Endothelial cell of umbilical vein (primary cell): ENCODE data around the gene MID1. TPM values are rescaled to one million over a fixed set of nuclear protein-coding genes. Genes with fewer than 3 reads are reported as not detected.

Experiments
- BruUV-seq: library from RNA; stranded (reverse); fragments of 400-500 nt; replicated peaks from 2 replicates; lab custom pipeline; 2021; lab: Mats Ljungman, UMichigan
- CTCF ChIA-PET: fragments of 300-600, 350-600 bp; sonication (Branson Sonifier 250); formaldehyde crosslinking; loops from one replicate; lab custom pipeline; 2021; ENCODE audit warnings: antibody characterized with exemption, inconsistent platforms; lab: Charles Lee
- POLR2A ChIA-PET: fragments of 300-600, 350-600 bp; sonication (Branson Sonifier 250); formaldehyde crosslinking; loops from one replicate; lab custom pipeline; 2021; ENCODE audit warnings: antibody characterized with exemption, inconsistent platforms; lab: Charles Lee
- DNase-seq: peaks from one replicate; pipeline ENCODE4 v3.0.0-alpha.2; 2011; ENCODE audit warnings: low read depth, low spot score
- FAIRE-seq: peaks from 2 replicates; lab custom pipeline; 2011; peaks lifted over from hg19 to GRCh38; lab: Jason Lieb, UNC
- H2AFZ ChIP-seq: 2 replicates; pipeline ENCODE4 v1.6.0; 2012; ENCODE audit warnings: low read depth, low read length, control low read depth, inconsistent platforms
- H3K27ac ChIP-seq: 2 replicates; pipeline ENCODE4 v1.5.1; 2011; ENCODE audit warnings: low read depth, mild to moderate bottlenecking, control low read depth, low read length, moderate library complexity; ENCODE audit not compliant: insufficient read depth
- H3K27me3 ChIP-seq, 2 experiments: 2 replicates each; pipeline versions ENCODE4 v1.6.0 to v1.6.1; 2011; ENCODE audit warnings: low read length in 2 of 2, mixed read lengths in 1 of 2; ENCODE audit not compliant: control insufficient read depth in 2 of 2, insufficient read depth in 2 of 2
- H3K36me3 ChIP-seq, 2 experiments: 2 replicates in 1 of 2; 3 replicates in 1 of 2; pipeline ENCODE4 v1.5.1; 2011; ENCODE audit warnings: low read length in 2 of 2, mild to moderate bottlenecking in 1 of 2, moderate library complexity in 1 of 2; ENCODE audit not compliant: control insufficient read depth in 2 of 2, insufficient read depth in 2 of 2; ENCODE audit errors: extremely low read depth in 1 of 2
- H3K4me1 ChIP-seq: 3 replicates; pipeline ENCODE4 v1.5.1; 2011; ENCODE audit warnings: mild to moderate bottlenecking, low read length; ENCODE audit not compliant: control insufficient read depth, insufficient read depth; ENCODE audit errors: extremely low read depth
- H3K4me2 ChIP-seq: 2 replicates; pipeline ENCODE4 v1.6.1; 2011; ENCODE audit warnings: low read length, control low read depth, mixed read lengths; ENCODE audit not compliant: insufficient read depth
- H3K4me3 ChIP-seq, 3 experiments: fragments of 200-600 bp in 1 of 3; sonication (generic), shearing (Covaris generic) in 1 of 3; replicated peaks in 1 of 3; 2 replicates each; pipeline ENCODE4 v1.5.1; 2011 to 2016; ENCODE audit warnings: control low read depth in 3 of 3, low read length in 3 of 3, mild to moderate bottlenecking in 2 of 3, inconsistent platforms in 1 of 3, low read depth in 1 of 3, moderate library complexity in 1 of 3; ENCODE audit not compliant: insufficient read depth in 1 of 3
- H3K79me2 ChIP-seq: 2 replicates; pipeline ENCODE4 v1.6.0; 2012; ENCODE audit warnings: low read length, inconsistent platforms; ENCODE audit not compliant: control insufficient read depth, insufficient read depth
- H3K9ac ChIP-seq: replicated peaks from 2 replicates; pipeline ENCODE3; 2011; ENCODE audit warnings: low read length, control low read depth; ENCODE audit not compliant: insufficient read depth; ENCODE audit errors: extremely low read depth
- H3K9me1 ChIP-seq: replicated peaks from 3 replicates; pipeline ENCODE4 v1.6.0; 2011; ENCODE audit warnings: mild to moderate bottlenecking, low read length; ENCODE audit not compliant: control insufficient read depth, insufficient read depth; ENCODE audit errors: extremely low read depth
- H3K9me3 ChIP-seq: replicated peaks from 2 replicates; pipeline ENCODE4 v1.5.1; 2012; ENCODE audit warnings: low read length, inconsistent platforms; ENCODE audit not compliant: control insufficient read depth, insufficient read depth
- H4K20me1 ChIP-seq: replicated peaks from 2 replicates; pipeline ENCODE3; 2011; ENCODE audit warnings: mild to moderate bottlenecking, low read length; ENCODE audit not compliant: control insufficient read depth, insufficient read depth; ENCODE audit errors: extremely low read depth
- EZH2 ChIP-seq: IDR thresholded peaks from 2 replicates; pipeline ENCODE4 v1.6.1; 2012; ENCODE audit warnings: borderline replicate concordance, low read depth, mild to moderate bottlenecking, moderate library complexity, low read length, inconsistent platforms; ENCODE audit not compliant: severe bottlenecking
- FOS ChIP-seq: IDR thresholded peaks from 2 replicates; pipeline ENCODE4 v1.6.1; 2011; ENCODE audit warnings: mild to moderate bottlenecking, low read length, moderate library complexity, borderline replicate concordance; ENCODE audit not compliant: insufficient read depth
- GATA2 ChIP-seq: IDR thresholded peaks from 2 replicates; pipeline ENCODE4 v1.7.0; 2011; ENCODE audit warnings: low read depth, mild to moderate bottlenecking, moderate library complexity, mixed read lengths, low read length; ENCODE audit not compliant: insufficient read length, insufficient read depth
- JUN ChIP-seq: IDR thresholded peaks from 2 replicates; pipeline ENCODE4 v1.6.1; 2011; ENCODE audit warnings: borderline replicate concordance, low read depth; ENCODE audit not compliant: insufficient read length, insufficient read depth
- MYC ChIP-seq: IDR thresholded peaks from one replicate; pipeline ENCODE4 v1.6.1; 2011; ENCODE audit warnings: mild to moderate bottlenecking, low read depth, low read length
- POLR2A ChIP-seq: IDR thresholded peaks from 2 replicates; pipeline ENCODE4 v1.6.1; 2012; ENCODE audit warnings: low read depth, mild to moderate bottlenecking, control low read depth, low read length
- POLR2AphosphoS5 ChIP-seq: IDR thresholded peaks from 2 replicates; pipeline ENCODE4 v1.6.1; 2012; ENCODE audit warnings: low read depth, mild to moderate bottlenecking, control low read depth, low read length, moderate library complexity; ENCODE audit not compliant: insufficient read depth
- dilution Hi-C: fragments of 300-500 bp; cut with MboI; formaldehyde crosslinking; loops from one replicate; pipeline ENCODE4 v1.15.0; 2019; ENCODE audit warnings: low sequenced_read_pairs; ENCODE audit not compliant: extremely low pct_ligation_motif_present
- intact Hi-C: fragments of 100-400 bp; cut with micrococcal nuclease; formaldehyde crosslinking; loops from one replicate; pipeline ENCODE4 v1.10.0; 2022
- polyA plus RNA-seq, 4 experiments: library from polyadenylated mRNA; depleted of rRNA in 3 of 4; stranded (reverse) in 3 of 4; unstranded in 1 of 4; fragments of >200 nt; gene quantifications; 2 replicates each; pipeline versions ENCODE4 v1.2.1 to v1.2.3, GENCODE V29; 2011 to 2012; ENCODE audit warnings: missing spikeins in 1 of 4
- total RNA-seq: library from RNA; stranded (reverse); gene quantifications from 2 replicates; pipeline ENCODE4 v1.2.3, GENCODE V29; 2021
- TF ChIP-seq, protein P1 (sequence below), 2 donors: IDR thresholded peaks; 1 replicate in 1 of 2; 2 replicates in 1 of 2; pipeline ENCODE4 v1.5.1; 2011; ENCODE audit warnings: low read length in 2 of 2, mild to moderate bottlenecking in 2 of 2, moderate library complexity in 2 of 2, control low read depth in 1 of 2, inconsistent platforms in 1 of 2, low read depth in 1 of 2; ENCODE audit not compliant: insufficient read depth in 1 of 2; ENCODE audit errors: extremely low read depth in 1 of 2
- TF ChIP-seq, protein P2 (sequence below): IDR thresholded peaks from 2 replicates; pipeline ENCODE4 v1.6.1; 2011; ENCODE audit not compliant: insufficient read depth, insufficient read length

MID1 gene
- total and polyA plus RNA-seq, 2 donors (not counting 3 experiments of a cell fraction or from before 2014, with no cell fraction given), result 21.3 to 29.8 TPM

DNA sequence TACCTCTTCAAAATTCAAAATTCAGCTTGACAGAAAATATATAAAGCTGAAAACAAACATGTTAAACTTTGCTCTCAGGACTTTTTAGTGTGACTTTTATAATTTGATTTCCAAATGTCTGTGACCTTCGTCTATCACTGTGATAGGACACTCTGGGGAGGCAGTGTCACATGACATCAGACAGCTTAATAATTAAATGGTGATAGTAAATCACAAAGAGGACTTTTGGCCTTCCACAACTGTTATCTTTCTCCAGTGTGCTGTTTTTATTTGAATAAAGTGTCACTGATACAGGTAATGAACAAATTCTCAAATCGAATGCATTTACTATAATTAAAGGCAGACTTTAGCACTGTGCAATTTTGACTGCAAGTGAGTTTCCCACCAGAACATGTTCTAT lies 83.1 kb downstream of the MID1 start:
- H3K36me3 ChIP-seq, result no peaks in the 10 kb centered on the region
- no peak overlapping the region for H3K4me2 ChIP-seq
- no peak overlapping the region for H3K9ac ChIP-seq
- CTCF ChIA-PET, result interaction anchor here (1.1 kb wide), 1 partner anchor 12 kb away, joined by 3 read pairs; no protein-coding TSS in a partner anchor
- no peak overlapping the region for H3K27ac ChIP-seq
- H3K9me3 ChIP-seq, result no peaks in the 10 kb centered on the region
- no peaks in the 10 kb centered on the region for H3K9me1 ChIP-seq
- POLR2A ChIA-PET, result no interaction called here
- peaks cover 4% of the 10 kb centered on the region for H3K4me1 ChIP-seq
- TF ChIP-seq POLR2A, result no peak
- no peak for TF ChIP-seq JUN
- no peak for TF ChIP-seq POLR2AphosphoS5
- TF ChIP-seq GATA2, result no peak
- TF ChIP-seq, protein P1, sequence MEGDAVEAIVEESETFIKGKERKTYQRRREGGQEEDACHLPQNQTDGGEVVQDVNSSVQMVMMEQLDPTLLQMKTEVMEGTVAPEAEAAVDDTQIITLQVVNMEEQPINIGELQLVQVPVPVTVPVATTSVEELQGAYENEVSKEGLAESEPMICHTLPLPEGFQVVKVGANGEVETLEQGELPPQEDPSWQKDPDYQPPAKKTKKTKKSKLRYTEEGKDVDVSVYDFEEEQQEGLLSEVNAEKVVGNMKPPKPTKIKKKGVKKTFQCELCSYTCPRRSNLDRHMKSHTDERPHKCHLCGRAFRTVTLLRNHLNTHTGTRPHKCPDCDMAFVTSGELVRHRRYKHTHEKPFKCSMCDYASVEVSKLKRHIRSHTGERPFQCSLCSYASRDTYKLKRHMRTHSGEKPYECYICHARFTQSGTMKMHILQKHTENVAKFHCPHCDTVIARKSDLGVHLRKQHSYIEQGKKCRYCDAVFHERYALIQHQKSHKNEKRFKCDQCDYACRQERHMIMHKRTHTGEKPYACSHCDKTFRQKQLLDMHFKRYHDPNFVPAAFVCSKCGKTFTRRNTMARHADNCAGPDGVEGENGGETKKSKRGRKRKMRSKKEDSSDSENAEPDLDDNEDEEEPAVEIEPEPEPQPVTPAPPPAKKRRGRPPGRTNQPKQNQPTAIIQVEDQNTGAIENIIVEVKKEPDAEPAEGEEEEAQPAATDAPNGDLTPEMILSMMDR (IDR thresholded peaks at IDR 0.05; ENCODE audit: extremely low read depth in 1 of 2, insufficient read depth in 1 of 2, low read depth in 1 of 2, low read length in 2 of 2), result no peak
- TF ChIP-seq FOS, result no peak
- no peak for TF ChIP-seq EZH2
- no peak for TF ChIP-seq MYC
- TF ChIP-seq, protein P2, sequence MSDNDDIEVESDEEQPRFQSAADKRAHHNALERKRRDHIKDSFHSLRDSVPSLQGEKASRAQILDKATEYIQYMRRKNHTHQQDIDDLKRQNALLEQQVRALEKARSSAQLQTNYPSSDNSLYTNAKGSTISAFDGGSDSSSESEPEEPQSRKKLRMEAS, result no peak
- H3K27me3 ChIP-seq, result no peaks in the 10 kb centered on the region
- H2AFZ ChIP-seq, result no peak overlapping the region
- H4K20me1 ChIP-seq, result no peaks in the 10 kb centered on the region
- no TSS peak for BruUV-seq
- no peak for FAIRE-seq
- dilution Hi-C loops (no loop called here), intact Hi-C loops (no loop called here)
- no peaks in the 10 kb centered on the region for H3K79me2 ChIP-seq
- H3K4me3 ChIP-seq, result no peak overlapping the region
- DNase-seq, result no peak
